HS-27A (cell line): ENCODE results near the gene GRIP1.
A peak's percentile ranks its signal among the peaks of the same experiment; 100 is the strongest.

ENCODE experiments used
- DNase-seq: peaks from one replicate; pipeline ENCODE4 v3.0.0-alpha.2; 2012; ENCODE audit warnings: low read depth, missing footprints

Gene GRIP1

GRCh38 chr12:66693901-66694513 is 15.1 kb upstream of the GRIP1 start:
- DNase-seq, result peak; percentile 51

GRCh38 chr12:66692986-66693385 is 14.1 kb upstream of the GRIP1 start:
- DNase-seq, result no peak

GRCh38 chr12:66692170-66692569 is 13.3 kb upstream of the GRIP1 start:
- no peak for DNase-seq

GRCh38 chr12:66688846-66689439 is 10.1 kb upstream of the GRIP1 start:
- no peak for DNase-seq

- DNase-seq, result no peak
These were observed 5.3 kb upstream of the GRIP1 start for GRCh38 chr12:66684222-66684621.

GRCh38 chr12:66683822-66684221 is 4.9 kb upstream of the GRIP1 start:
- no peak for DNase-seq

- DNase-seq, result no peak
These were observed 4.2 kb upstream of the GRIP1 start for GRCh38 chr12:66683073-66683472.

GRCh38 chr12:66679461-66680084 is 697 bp upstream of the GRIP1 start:
- no peak for DNase-seq

GRCh38 chr12:66676241-66676640 is 2.6 kb downstream of the GRIP1 start:
- no peak for DNase-seq

GRCh38 chr12:66674495-66675122 is 4.3 kb downstream of the GRIP1 start:
- no peak for DNase-seq

- no peak for DNase-seq
These were observed 9.3 kb downstream of the GRIP1 start for GRCh38 chr12:66669541-66669940.

- DNase-seq, result no peak
These were observed 10.6 kb downstream of the GRIP1 start for GRCh38 chr12:66668311-66668710.

GRCh38 chr12:66667906-66668305 is 11.0 kb downstream of the GRIP1 start:
- no peak for DNase-seq

GRCh38 chr12:66666481-66666880 is 12.4 kb downstream of the GRIP1 start:
- DNase-seq, result no peak

GRCh38 chr12:66665435-66665985 is 13.4 kb downstream of the GRIP1 start:
- peak; percentile 85 for DNase-seq

GRCh38 chr12:66664076-66664475 is 14.8 kb downstream of the GRIP1 start:
- DNase-seq, result no peak

- DNase-seq, result no peak
These were observed 15.3 kb downstream of the GRIP1 start for GRCh38 chr12:66663611-66664010.

- DNase-seq, result peak; percentile 66
These were observed 16.1 kb downstream of the GRIP1 start for GRCh38 chr12:66662729-66663128.

- no peak for DNase-seq
These were observed 16.7 kb downstream of the GRIP1 start for GRCh38 chr12:66662179-66662578.

- DNase-seq, result no peak
These were observed 17.5 kb downstream of the GRIP1 start for GRCh38 chr12:66661357-66661756.

- no peak for DNase-seq
These were observed 25.1 kb downstream of the GRIP1 start for GRCh38 chr12:66653796-66654195.

- no peak for DNase-seq
These were observed 30.7 kb downstream of the GRIP1 start for GRCh38 chr12:66648033-66648735.
